Right lobe of liver (tissue), 6 donors: Measurements from ENCODE around the gene MAML3. TPM values are rescaled to one million over a fixed set of nuclear protein-coding genes. Genes with fewer than 3 reads are reported as not detected.

Experiments
- ATAC-seq, 4 donors: fragments of 200-7000 bp; cut with Tn5 transposase; one replicate each; pipeline ENCODE4 v1.9.1; 2020; ENCODE audit warnings: mild to moderate bottlenecking in 4 of 4, moderate library complexity in 4 of 4
- DNase-seq, 3 donors: peaks; one replicate each; pipeline ENCODE4 v3.0.0-alpha.2; 2020
- H3K27ac ChIP-seq, 3 donors: fragments of 200-600 bp; one replicate each; pipeline ENCODE4 v1.8.0; 2022
- H3K27me3 ChIP-seq, 2 donors: fragments of 200-600 bp; one replicate each; pipeline ENCODE4 v1.8.0; 2022
- H3K36me3 ChIP-seq, 4 donors: fragments of 200-600 bp; sonication (generic) in 1 of 4; one replicate each; pipeline versions ENCODE4 v1.5.1 to v1.8.0; 2017 to 2022; ENCODE audit warnings: control low read depth in 1 of 4
- H3K4me1 ChIP-seq, 4 donors: fragments of 200-600 bp; sonication (generic) in 1 of 4; one replicate each; pipeline versions ENCODE4 v1.5.1 to v1.8.0; 2017 to 2022; ENCODE audit warnings: control low read depth in 1 of 4
- H3K4me3 ChIP-seq, 3 donors: fragments of 200-600 bp; one replicate each; pipeline ENCODE4 v1.8.0; 2022
- H3K9me3 ChIP-seq, 4 donors: fragments of 200-600 bp; sonication (generic) in 1 of 4; one replicate each; pipeline versions ENCODE4 v1.5.1 to v1.8.0; 2017 to 2022; ENCODE audit warnings: control low read depth in 1 of 4
- POLR2A ChIP-seq: fragments of 450-650 bp; IDR thresholded peaks from one replicate; pipeline ENCODE4 v1.6.1; 2017; ENCODE audit warnings: antibody characterized with exemption, mild to moderate bottlenecking
- WGBS: methylation state at CpG from one replicate; pipeline ENCODE4 v1.1.6; 2018; ENCODE audit warnings: low coverage, low lambda C conversion rate; ENCODE audit not compliant: insufficient coverage; ENCODE audit errors: missing lambda C conversion rate; 5-methylcytosine and 5-hydroxymethylcytosine counted together
- intact Hi-C, 2 donors: fragments of 100-400 bp; cut with DNase I; formaldehyde crosslinking; loops; one replicate each; pipeline versions ENCODE4 v1.11.2 to v1.14.1; 2022
- total RNA-seq, 6 experiments: library from RNA; depleted of rRNA in 2 of 6; stranded (reverse); fragments of >200 nt in 2 of 6; fragmentation: NEBNext Ultra II Directional in 3 of 6; extraction: Animal tissue kit (Norgen Biotek cat#: 25700) in 3 of 6; gene quantifications; one replicate each; pipeline versions ENCODE4 v1.1.0 to v1.2.4, GENCODE V29; 2016 to 2023
- TF ChIP-seq, protein P1 (sequence below), 4 donors: fragments of 200-600 bp in 3 of 4; fragments of 450-650 bp in 1 of 4; IDR thresholded peaks; one replicate each; pipeline versions ENCODE4 v1.5.1 to v1.8.0; 2016 to 2022; ENCODE audit warnings: antibody characterized with exemption in 4 of 4, mild to moderate bottlenecking in 2 of 4
- donor health status: DM: no; HTN: yes; CAD: no.
- donor health status: DM: no; HTN: no; CAD: no.
- donor health status: DM: no; HTN: no; CAD: no.
- donor health status: DM: no; HTN: yes; CAD: no.
- donor health status: DM: no; HTN: yes; CAD: no.

The MAML3 gene
- total RNA-seq, 6 experiments from 2014 or later, result 2.6 to 7.8 (median 5.0) TPM

GRCh38 chr4:139846766-139847165 lies 307.2 kb downstream of the MAML3 start:
- intact Hi-C loops, result no loop called here
- Histone ChIP-seq H3K36me3 (no peaks in the 10 kb centered on the region), H3K4me1 (peaks cover 0 to 23% (median 6%) of the 10 kb centered on the region in 4 donors), H3K27me3 (no peaks in the 10 kb centered on the region), H3K27ac (no peak overlapping the region), H3K4me3 (no peak overlapping the region), H3K9me3 (no peaks in the 10 kb centered on the region)
- 86% methylated on average over 1 of the region's 1 CpG for WGBS
- TF ChIP-seq POLR2A, result no peak
- TF ChIP-seq, protein P1, sequence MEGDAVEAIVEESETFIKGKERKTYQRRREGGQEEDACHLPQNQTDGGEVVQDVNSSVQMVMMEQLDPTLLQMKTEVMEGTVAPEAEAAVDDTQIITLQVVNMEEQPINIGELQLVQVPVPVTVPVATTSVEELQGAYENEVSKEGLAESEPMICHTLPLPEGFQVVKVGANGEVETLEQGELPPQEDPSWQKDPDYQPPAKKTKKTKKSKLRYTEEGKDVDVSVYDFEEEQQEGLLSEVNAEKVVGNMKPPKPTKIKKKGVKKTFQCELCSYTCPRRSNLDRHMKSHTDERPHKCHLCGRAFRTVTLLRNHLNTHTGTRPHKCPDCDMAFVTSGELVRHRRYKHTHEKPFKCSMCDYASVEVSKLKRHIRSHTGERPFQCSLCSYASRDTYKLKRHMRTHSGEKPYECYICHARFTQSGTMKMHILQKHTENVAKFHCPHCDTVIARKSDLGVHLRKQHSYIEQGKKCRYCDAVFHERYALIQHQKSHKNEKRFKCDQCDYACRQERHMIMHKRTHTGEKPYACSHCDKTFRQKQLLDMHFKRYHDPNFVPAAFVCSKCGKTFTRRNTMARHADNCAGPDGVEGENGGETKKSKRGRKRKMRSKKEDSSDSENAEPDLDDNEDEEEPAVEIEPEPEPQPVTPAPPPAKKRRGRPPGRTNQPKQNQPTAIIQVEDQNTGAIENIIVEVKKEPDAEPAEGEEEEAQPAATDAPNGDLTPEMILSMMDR (IDR thresholded peaks at IDR 0.05), result no peak
- no peak for DNase-seq
- no peak for ATAC-seq

DNA sequence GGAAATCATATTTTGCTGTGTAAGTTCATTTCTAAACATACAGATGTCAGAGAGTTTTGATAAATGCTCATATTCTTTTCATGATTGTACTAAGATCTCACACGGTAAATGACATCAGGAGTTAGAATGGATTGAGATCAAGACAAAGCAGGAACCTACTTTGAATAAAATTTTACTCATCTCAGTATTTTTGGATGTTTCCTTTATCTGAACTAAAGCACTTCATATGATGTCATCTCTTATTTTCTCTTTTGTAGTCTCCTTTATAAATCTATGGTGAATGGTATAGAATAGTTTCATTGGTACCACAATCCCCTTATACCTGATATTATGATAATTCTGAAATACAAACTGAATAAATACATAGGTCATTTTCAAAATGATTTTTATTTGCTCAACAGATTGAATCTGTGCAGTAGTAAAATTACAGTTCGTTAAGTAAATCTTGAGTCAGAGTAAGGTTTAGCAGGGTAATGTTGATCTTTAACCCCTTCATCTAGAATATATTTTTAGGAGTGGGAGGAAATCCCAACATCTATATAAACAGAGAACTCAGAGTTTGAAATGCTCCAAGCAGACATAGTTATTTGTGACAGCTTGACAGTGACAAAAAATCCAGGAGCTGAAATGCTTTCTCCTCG lies 308.4 kb downstream of the MAML3 start:
- ATAC-seq (no peak), DNase-seq (no peak)
- H3K9me3 ChIP-seq, result no peaks in the 10 kb centered on the region
- no peak overlapping the region for H3K27ac ChIP-seq
- no peak for TF ChIP-seq POLR2A
- TF ChIP-seq, protein P1 (IDR thresholded peaks at IDR 0.05), result no peak
- H3K36me3 ChIP-seq, result no peaks in the 10 kb centered on the region
- intact Hi-C loops, result no loop called here
- H3K4me3 ChIP-seq, result no peak overlapping the region
- no peaks in the 10 kb centered on the region for H3K27me3 ChIP-seq
- H3K4me1 ChIP-seq, result peaks cover under 1 to 35% (median 14%) of the 10 kb centered on the region in 4 donors
- WGBS, result 78% methylated on average over 3 of the region's 3 CpGs

GRCh38 chr4:139844459-139845036 lies 309.4 kb downstream of the MAML3 start:
- no peaks in the 10 kb centered on the region for H3K9me3 ChIP-seq
- ATAC-seq, result peak; percentile 18 to 45 (median 36)
- H3K27ac ChIP-seq, result no peak overlapping the region
- no peak overlapping the region for H3K4me3 ChIP-seq
- peaks cover 4 to 43% (median 18%) of the 10 kb centered on the region in 4 donors for H3K4me1 ChIP-seq
- TF ChIP-seq POLR2A, result no peak
- TF ChIP-seq, protein P1 (IDR thresholded peaks at IDR 0.05), result no peak
- H3K36me3 ChIP-seq, result no peaks in the 10 kb centered on the region
- H3K27me3 ChIP-seq, result no peaks in the 10 kb centered on the region
- DNase-seq, result no peak
- intact Hi-C loops, result no loop called here

GRCh38 chr4:139844057-139844456 lies 309.9 kb downstream of the MAML3 start:
- H3K27ac ChIP-seq, result peak overlapping the region in 1 of 3 donors; percentile 0
- H3K4me3 ChIP-seq, result no peak overlapping the region
- no peaks in the 10 kb centered on the region for H3K36me3 ChIP-seq
- DNase-seq (no peak), ATAC-seq (peak in 2 of 4 donors; percentile 4 to 6)
- TF ChIP-seq, protein P1 (IDR thresholded peaks at IDR 0.05), result no peak
- TF ChIP-seq POLR2A, result no peak
- peaks cover 4 to 43% (median 18%) of the 10 kb centered on the region in 4 donors for H3K4me1 ChIP-seq
- H3K27me3 ChIP-seq, result no peaks in the 10 kb centered on the region
- intact Hi-C loops, result no loop called here
- no peaks in the 10 kb centered on the region for H3K9me3 ChIP-seq
- 40% methylated on average over 1 of the region's 2 CpGs for WGBS
